ENCODE results near the gene CALCOCO2. TPM values are rescaled to one million over a fixed set of nuclear protein-coding genes. Genes with fewer than 3 reads are reported as not detected.

The CALCOCO2 gene
- total and polyA plus RNA-seq, 2 of the 13 experiments (the other 11 are each of a cell fraction or from before 2014, with no cell fraction given) = 72.9 to 111 TPM

DNA sequence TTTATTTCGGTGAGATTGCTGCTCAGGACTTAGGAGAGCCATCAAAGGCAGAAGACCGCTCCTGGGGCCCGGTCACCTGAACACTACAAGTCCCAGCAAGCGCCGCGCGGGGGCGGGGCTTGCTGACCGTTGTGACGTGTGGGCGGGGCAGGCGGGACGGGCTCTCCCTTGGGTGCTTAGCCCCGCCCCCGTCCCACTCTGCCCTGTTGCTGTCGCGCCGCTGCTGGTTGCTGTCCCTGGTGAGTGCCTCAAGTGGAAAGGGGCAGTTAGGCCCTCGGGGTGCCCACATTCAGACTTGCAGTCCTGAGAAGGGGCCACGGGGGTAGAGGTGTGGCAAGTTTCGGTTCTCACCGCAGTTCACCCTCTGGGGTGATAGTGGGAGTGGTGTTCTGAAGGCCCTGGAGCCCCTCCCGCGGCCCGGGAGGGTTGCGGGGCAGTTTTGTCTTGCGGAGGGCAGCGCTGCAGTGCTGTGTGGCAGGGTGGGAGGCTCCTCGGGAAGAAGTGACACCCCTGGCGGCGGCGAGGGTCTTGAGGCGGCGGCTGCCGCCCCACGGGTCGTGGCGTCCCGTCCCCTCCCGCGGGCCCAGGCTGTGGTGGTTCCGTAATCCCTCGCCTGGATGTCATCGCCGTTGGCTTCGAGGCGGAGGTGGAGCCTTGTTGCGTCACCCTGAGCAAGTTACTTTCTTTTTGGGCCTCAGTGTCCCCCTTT, at the start of gene CALCOCO2 (continued):
- TF ChIP-seq, protein P1, sequence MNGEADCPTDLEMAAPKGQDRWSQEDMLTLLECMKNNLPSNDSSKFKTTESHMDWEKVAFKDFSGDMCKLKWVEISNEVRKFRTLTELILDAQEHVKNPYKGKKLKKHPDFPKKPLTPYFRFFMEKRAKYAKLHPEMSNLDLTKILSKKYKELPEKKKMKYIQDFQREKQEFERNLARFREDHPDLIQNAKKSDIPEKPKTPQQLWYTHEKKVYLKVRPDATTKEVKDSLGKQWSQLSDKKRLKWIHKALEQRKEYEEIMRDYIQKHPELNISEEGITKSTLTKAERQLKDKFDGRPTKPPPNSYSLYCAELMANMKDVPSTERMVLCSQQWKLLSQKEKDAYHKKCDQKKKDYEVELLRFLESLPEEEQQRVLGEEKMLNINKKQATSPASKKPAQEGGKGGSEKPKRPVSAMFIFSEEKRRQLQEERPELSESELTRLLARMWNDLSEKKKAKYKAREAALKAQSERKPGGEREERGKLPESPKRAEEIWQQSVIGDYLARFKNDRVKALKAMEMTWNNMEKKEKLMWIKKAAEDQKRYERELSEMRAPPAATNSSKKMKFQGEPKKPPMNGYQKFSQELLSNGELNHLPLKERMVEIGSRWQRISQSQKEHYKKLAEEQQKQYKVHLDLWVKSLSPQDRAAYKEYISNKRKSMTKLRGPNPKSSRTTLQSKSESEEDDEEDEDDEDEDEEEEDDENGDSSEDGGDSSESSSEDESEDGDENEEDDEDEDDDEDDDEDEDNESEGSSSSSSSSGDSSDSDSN (CRISPR knock-in tag; IDR thresholded peaks at IDR 0.05) = peak; percentile 73
- TF ChIP-seq, protein P2, sequence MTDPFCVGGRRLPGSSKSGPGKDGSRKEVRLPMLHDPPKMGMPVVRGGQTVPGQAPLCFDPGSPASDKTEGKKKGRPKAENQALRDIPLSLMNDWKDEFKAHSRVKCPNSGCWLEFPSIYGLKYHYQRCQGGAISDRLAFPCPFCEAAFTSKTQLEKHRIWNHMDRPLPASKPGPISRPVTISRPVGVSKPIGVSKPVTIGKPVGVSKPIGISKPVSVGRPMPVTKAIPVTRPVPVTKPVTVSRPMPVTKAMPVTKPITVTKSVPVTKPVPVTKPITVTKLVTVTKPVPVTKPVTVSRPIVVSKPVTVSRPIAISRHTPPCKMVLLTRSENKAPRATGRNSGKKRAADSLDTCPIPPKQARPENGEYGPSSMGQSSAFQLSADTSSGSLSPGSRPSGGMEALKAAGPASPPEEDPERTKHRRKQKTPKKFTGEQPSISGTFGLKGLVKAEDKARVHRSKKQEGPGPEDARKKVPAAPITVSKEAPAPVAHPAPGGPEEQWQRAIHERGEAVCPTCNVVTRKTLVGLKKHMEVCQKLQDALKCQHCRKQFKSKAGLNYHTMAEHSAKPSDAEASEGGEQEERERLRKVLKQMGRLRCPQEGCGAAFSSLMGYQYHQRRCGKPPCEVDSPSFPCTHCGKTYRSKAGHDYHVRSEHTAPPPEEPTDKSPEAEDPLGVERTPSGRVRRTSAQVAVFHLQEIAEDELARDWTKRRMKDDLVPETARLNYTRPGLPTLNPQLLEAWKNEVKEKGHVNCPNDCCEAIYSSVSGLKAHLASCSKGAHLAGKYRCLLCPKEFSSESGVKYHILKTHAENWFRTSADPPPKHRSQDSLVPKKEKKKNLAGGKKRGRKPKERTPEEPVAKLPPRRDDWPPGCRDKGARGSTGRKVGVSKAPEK (CRISPR knock-in tag; IDR thresholded peaks at IDR 0.05; ENCODE audit: borderline replicate concordance) = peak; percentile 54; the same call in 1 of the 2 replicates
- TF ChIP-seq ZSCAN25 (CRISPR knock-in tag; IDR thresholded peaks at IDR 0.05) (peak; percentile 80), PAWR (CRISPR knock-in tag; IDR thresholded peaks at IDR 0.05; ENCODE audit: borderline replicate concordance) (peak; percentile 66; the same call in 1 of the 2 replicates), ZNF367 (CRISPR knock-in tag; IDR thresholded peaks at IDR 0.05; ENCODE audit: borderline replicate concordance) (no peak), ZFP36 (IDR thresholded peaks at IDR 0.05; ENCODE audit: borderline replicate concordance, low read depth, low read length, partially characterized antibody) (no peak), SRSF4 (IDR thresholded peaks at IDR 0.05; ENCODE audit: low read depth, low read length, poor library complexity, severe bottlenecking) (no peak), GABPB1 (CRISPR knock-in tag; IDR thresholded peaks at IDR 0.05) (peak; percentile 87), KMT2B (CRISPR knock-in tag; IDR thresholded peaks at IDR 0.05) (peak; percentile 78)
- TF ChIP-seq, protein P3, sequence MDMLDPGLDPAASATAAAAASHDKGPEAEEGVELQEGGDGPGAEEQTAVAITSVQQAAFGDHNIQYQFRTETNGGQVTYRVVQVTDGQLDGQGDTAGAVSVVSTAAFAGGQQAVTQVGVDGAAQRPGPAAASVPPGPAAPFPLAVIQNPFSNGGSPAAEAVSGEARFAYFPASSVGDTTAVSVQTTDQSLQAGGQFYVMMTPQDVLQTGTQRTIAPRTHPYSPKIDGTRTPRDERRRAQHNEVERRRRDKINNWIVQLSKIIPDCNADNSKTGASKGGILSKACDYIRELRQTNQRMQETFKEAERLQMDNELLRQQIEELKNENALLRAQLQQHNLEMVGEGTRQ (IDR thresholded peaks at IDR 0.05; ENCODE audit: low read depth, low read length) = no peak
- TF ChIP-seq, protein P3 (CRISPR knock-in tag; IDR thresholded peaks at IDR 0.05; ENCODE audit: borderline replicate concordance) = 0 out of 2 replicates have a peak, but pooled peaks have one; percentile 47
- TF ChIP-seq, protein P4, sequence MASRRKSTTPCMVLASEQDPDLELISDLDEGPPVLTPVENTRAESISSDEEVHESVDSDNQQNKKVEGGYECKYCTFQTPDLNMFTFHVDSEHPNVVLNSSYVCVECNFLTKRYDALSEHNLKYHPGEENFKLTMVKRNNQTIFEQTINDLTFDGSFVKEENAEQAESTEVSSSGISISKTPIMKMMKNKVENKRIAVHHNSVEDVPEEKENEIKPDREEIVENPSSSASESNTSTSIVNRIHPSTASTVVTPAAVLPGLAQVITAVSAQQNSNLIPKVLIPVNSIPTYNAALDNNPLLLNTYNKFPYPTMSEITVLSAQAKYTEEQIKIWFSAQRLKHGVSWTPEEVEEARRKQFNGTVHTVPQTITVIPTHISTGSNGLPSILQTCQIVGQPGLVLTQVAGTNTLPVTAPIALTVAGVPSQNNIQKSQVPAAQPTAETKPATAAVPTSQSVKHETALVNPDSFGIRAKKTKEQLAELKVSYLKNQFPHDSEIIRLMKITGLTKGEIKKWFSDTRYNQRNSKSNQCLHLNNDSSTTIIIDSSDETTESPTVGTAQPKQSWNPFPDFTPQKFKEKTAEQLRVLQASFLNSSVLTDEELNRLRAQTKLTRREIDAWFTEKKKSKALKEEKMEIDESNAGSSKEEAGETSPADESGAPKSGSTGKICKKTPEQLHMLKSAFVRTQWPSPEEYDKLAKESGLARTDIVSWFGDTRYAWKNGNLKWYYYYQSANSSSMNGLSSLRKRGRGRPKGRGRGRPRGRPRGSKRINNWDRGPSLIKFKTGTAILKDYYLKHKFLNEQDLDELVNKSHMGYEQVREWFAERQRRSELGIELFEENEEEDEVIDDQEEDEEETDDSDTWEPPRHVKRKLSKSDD (CRISPR knock-in tag; IDR thresholded peaks at IDR 0.05; ENCODE audit: low read depth) = peak; percentile 86
- TF ChIP-seq, protein P5, sequence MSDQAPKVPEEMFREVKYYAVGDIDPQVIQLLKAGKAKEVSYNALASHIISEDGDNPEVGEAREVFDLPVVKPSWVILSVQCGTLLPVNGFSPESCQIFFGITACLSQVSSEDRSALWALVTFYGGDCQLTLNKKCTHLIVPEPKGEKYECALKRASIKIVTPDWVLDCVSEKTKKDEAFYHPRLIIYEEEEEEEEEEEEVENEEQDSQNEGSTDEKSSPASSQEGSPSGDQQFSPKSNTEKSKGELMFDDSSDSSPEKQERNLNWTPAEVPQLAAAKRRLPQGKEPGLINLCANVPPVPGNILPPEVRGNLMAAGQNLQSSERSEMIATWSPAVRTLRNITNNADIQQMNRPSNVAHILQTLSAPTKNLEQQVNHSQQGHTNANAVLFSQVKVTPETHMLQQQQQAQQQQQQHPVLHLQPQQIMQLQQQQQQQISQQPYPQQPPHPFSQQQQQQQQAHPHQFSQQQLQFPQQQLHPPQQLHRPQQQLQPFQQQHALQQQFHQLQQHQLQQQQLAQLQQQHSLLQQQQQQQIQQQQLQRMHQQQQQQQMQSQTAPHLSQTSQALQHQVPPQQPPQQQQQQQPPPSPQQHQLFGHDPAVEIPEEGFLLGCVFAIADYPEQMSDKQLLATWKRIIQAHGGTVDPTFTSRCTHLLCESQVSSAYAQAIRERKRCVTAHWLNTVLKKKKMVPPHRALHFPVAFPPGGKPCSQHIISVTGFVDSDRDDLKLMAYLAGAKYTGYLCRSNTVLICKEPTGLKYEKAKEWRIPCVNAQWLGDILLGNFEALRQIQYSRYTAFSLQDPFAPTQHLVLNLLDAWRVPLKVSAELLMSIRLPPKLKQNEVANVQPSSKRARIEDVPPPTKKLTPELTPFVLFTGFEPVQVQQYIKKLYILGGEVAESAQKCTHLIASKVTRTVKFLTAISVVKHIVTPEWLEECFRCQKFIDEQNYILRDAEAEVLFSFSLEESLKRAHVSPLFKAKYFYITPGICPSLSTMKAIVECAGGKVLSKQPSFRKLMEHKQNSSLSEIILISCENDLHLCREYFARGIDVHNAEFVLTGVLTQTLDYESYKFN (CRISPR knock-in tag; conservative IDR thresholded peaks at IDR 0.05) = peak; percentile 61
